Thyroid gland (tissue), 4 donors: ENCODE results near the gene LAMC2. TPM values are rescaled to one million over a fixed set of nuclear protein-coding genes. Genes with fewer than 3 reads are reported as not detected.
A peak's percentile ranks its signal among the peaks of the same experiment; 100 is the strongest.

Experiments
- DNase-seq, 2 donors: peaks; one replicate each; pipeline ENCODE4 v3.0.0-alpha.2; 2019
- H3K27ac ChIP-seq, 3 donors: fragments of 200-600 bp; sonication (generic); 1 replicate in 2 of 3; 2 replicates in 1 of 3; pipeline ENCODE4 v1.5.1; 2016 to 2019; ENCODE audit warnings: mild to moderate bottlenecking in 1 of 3, moderate library complexity in 1 of 3
- H3K27me3 ChIP-seq: fragments of 200-600 bp; sonication (generic); one replicate; pipeline ENCODE4 v1.5.1; 2019
- H3K36me3 ChIP-seq, 2 donors: fragments of 200-600 bp; sonication (generic); one replicate each; pipeline ENCODE4 v1.5.1; 2016 to 2019
- H3K4me1 ChIP-seq, 2 donors: fragments of 200-600 bp; sonication (generic); one replicate each; pipeline ENCODE4 v1.5.1; 2017 to 2019
- H3K4me3 ChIP-seq, 3 donors: fragments of 200-600 bp; sonication (generic); replicated peaks in 1 of 3; 1 replicate in 2 of 3; 2 replicates in 1 of 3; pipeline ENCODE4 v1.5.1; 2016; ENCODE audit warnings: mild to moderate bottlenecking in 1 of 3
- H3K9me3 ChIP-seq: fragments of 200-600 bp; sonication (generic); one replicate; pipeline ENCODE4 v1.5.1; 2017
- CTCF ChIP-seq, 6 experiments: fragments of 200-600 bp in 3 of 6; fragments of 450-650 bp in 3 of 6; sonication (generic) in 3 of 6; IDR thresholded peaks; one replicate each; pipeline ENCODE4 v1.5.1; 2016 to 2019; ENCODE audit warnings: antibody characterized with exemption in 6 of 6, mild to moderate bottlenecking in 2 of 6, inconsistent platforms in 1 of 6, moderate library complexity in 1 of 6
- POLR2A ChIP-seq, 2 donors: fragments of 450-650 bp; IDR thresholded peaks; one replicate each; pipeline ENCODE4 v1.6.1; 2017; ENCODE audit warnings: antibody characterized with exemption in 2 of 2, mild to moderate bottlenecking in 2 of 2, moderate library complexity in 1 of 2
- WGBS, 2 donors: methylation state at CpG; one replicate each; pipeline ENCODE4 v1.1.5; 2017; 5-methylcytosine and 5-hydroxymethylcytosine counted together
- intact Hi-C: fragments of 100-400 bp; cut with DNase I; formaldehyde crosslinking; loops from one replicate; pipeline ENCODE4 v1.15.1; 2023
- total RNA-seq, 4 donors: library from RNA; depleted of rRNA; stranded (reverse); fragments of >200 nt; gene quantifications; one replicate each; pipeline ENCODE4 v1.2.3, GENCODE V29; 2016

LAMC2 gene
- total RNA-seq, 4 donors from 2014 or later, result 24.3 to 53.4 (median 27.9) TPM

GRCh38 chr1:183161391-183161790 is 24.7 kb upstream of the LAMC2 start:
- TF ChIP-seq POLR2A (IDR thresholded peaks at IDR 0.05) (no peak), CTCF (IDR thresholded peaks at IDR 0.05) (no peak)
- peaks cover 0 to 6% of the 10 kb centered on the region in 2 donors for H3K4me1 ChIP-seq
- WGBS, 2 donors, result 86 to 91% methylated on average over 3 of the region's 3 CpGs
- no peak for DNase-seq
- no peak overlapping the region for H3K27ac ChIP-seq
- no peaks in the 10 kb centered on the region for H3K27me3 ChIP-seq
- no peaks in the 10 kb centered on the region for H3K9me3 ChIP-seq
- H3K36me3 ChIP-seq, result no peaks in the 10 kb centered on the region
- intact Hi-C loops, result no loop called here
- H3K4me3 ChIP-seq, result no peak overlapping the region

GRCh38 chr1:183163316-183163715 is 22.7 kb upstream of the LAMC2 start:
- Histone ChIP-seq H3K9me3 (no peaks in the 10 kb centered on the region), H3K27ac (no peak overlapping the region), H3K36me3 (no peaks in the 10 kb centered on the region), H3K4me3 (no peak overlapping the region), H3K4me1 (peaks cover 0 to 6% of the 10 kb centered on the region in 2 donors), H3K27me3 (no peaks in the 10 kb centered on the region)
- TF ChIP-seq POLR2A (IDR thresholded peaks at IDR 0.05) (no peak), CTCF (IDR thresholded peaks at IDR 0.05) (no peak)
- no peak for DNase-seq
- intact Hi-C loops, result no loop called here
- 88 to 100% methylated on average over 3 of the region's 3 CpGs for WGBS, 2 donors

- DNase-seq, result no peak
- intact Hi-C loops, result no loop called here
- TF ChIP-seq POLR2A (IDR thresholded peaks at IDR 0.05) (no peak), CTCF (IDR thresholded peaks at IDR 0.05) (no peak)
- WGBS, 2 donors, result 91 to 100% methylated on average over 1 of the region's 1 CpG
- Histone ChIP-seq H3K27me3 (no peaks in the 10 kb centered on the region), H3K4me3 (no peak overlapping the region), H3K27ac (no peak overlapping the region), H3K4me1 (peaks cover 0 to 6% of the 10 kb centered on the region in 2 donors), H3K36me3 (no peaks in the 10 kb centered on the region), H3K9me3 (no peaks in the 10 kb centered on the region)
Measured at GRCh38 chr1:183164340-183164739, 21.7 kb upstream of the LAMC2 start.

GRCh38 chr1:183164963-183165362 is 21.1 kb upstream of the LAMC2 start:
- H3K27ac ChIP-seq, result no peak overlapping the region

GRCh38 chr1:183165456-183165855 is 20.6 kb upstream of the LAMC2 start:
- 82 to 90% methylated on average over 2 of the region's 2 CpGs for WGBS, 2 donors
- no peak overlapping the region for H3K4me3 ChIP-seq
- DNase-seq, result no peak
- intact Hi-C loops, result no loop called here
- no peaks in the 10 kb centered on the region for H3K27me3 ChIP-seq
- H3K27ac ChIP-seq, result no peak overlapping the region
- H3K9me3 ChIP-seq, result no peaks in the 10 kb centered on the region
- TF ChIP-seq POLR2A (IDR thresholded peaks at IDR 0.05), result no peak
- H3K36me3 ChIP-seq, result no peaks in the 10 kb centered on the region
- H3K4me1 ChIP-seq, result peaks cover 0 to 6% of the 10 kb centered on the region in 2 donors

More at GRCh38 chr1:183164963-183165362, 21.1 kb upstream of the LAMC2 start:
- intact Hi-C loops, result no loop called here
- WGBS, 2 donors, result 94 to 96% methylated on average over 4 of the region's 4 CpGs
- Histone ChIP-seq H3K36me3 (no peaks in the 10 kb centered on the region), H3K27me3 (no peaks in the 10 kb centered on the region), H3K4me1 (peaks cover 0 to 6% of the 10 kb centered on the region in 2 donors), H3K9me3 (no peaks in the 10 kb centered on the region), H3K4me3 (no peak overlapping the region)
- peak; percentile 31 to 58 for DNase-seq
- TF ChIP-seq POLR2A (IDR thresholded peaks at IDR 0.05) (no peak), CTCF (IDR thresholded peaks at IDR 0.05) (no peak)

GRCh38 chr1:183166454-183166853 is 19.6 kb upstream of the LAMC2 start:
- WGBS, 2 donors, result 95% methylated on average over 2 of the region's 2 CpGs
- TF ChIP-seq POLR2A (IDR thresholded peaks at IDR 0.05), result no peak
- no peak for TF ChIP-seq CTCF (IDR thresholded peaks at IDR 0.05)
- H3K4me1 ChIP-seq, result peaks cover 0 to 6% of the 10 kb centered on the region in 2 donors
- no peak overlapping the region for H3K4me3 ChIP-seq
- DNase-seq, result no peak
- no peaks in the 10 kb centered on the region for H3K36me3 ChIP-seq
- H3K27me3 ChIP-seq, result no peaks in the 10 kb centered on the region
- no peaks in the 10 kb centered on the region for H3K9me3 ChIP-seq
- H3K27ac ChIP-seq, result no peak overlapping the region
- intact Hi-C loops, result no loop called here
